ENCODE measurements around the gene TOP3A.

- no peak for TF ChIP-seq CTCF (optimal IDR thresholded peaks at IDR 0.05 in 1 of 3, IDR thresholded peaks at IDR 0.05 in 1 of 3, conservative IDR thresholded peaks at IDR 0.05 in 1 of 3; ENCODE audit: extremely low read depth in 1 of 3, insufficient read depth in 2 of 3, low read length in 3 of 3)
- no peak for TF ChIP-seq EZH2 (IDR thresholded peaks at IDR 0.05; ENCODE audit: low read length)
Observed at GRCh38 chr17:18261146-18261515, 53.7 kb downstream of the TOP3A start.

Measured in keratinocyte (primary cell).